Measurements from ENCODE around the gene FBXO42.

FBXO42 gene

GRCh38 chr1:16198444-16199156 lies 153.7 kb downstream of the FBXO42 start:
- DNase-seq = no peak
- Histone ChIP-seq H3K4me1 (ENCODE audit: control insufficient read depth, insufficient read depth, low read length, poor library complexity, severe bottlenecking) (no peaks in the 10 kb centered on the region), H3K4me3 (ENCODE audit: insufficient read depth, low read depth, low read length, poor library complexity, severe bottlenecking) (no peak overlapping the region), H3K27me3 (replicated peaks; ENCODE audit: control insufficient read depth, insufficient read depth, low read length, poor library complexity, severe bottlenecking) (no peaks in the 10 kb centered on the region), H3K27ac (ENCODE audit: insufficient read depth, low read length, poor library complexity, severe bottlenecking) (no peak overlapping the region), H3K9me3 (ENCODE audit: control insufficient read depth, low read length) (no peaks in the 10 kb centered on the region), H3K36me3 (ENCODE audit: control insufficient read depth, insufficient read depth, low read length) (no peaks in the 10 kb centered on the region)

DNA sequence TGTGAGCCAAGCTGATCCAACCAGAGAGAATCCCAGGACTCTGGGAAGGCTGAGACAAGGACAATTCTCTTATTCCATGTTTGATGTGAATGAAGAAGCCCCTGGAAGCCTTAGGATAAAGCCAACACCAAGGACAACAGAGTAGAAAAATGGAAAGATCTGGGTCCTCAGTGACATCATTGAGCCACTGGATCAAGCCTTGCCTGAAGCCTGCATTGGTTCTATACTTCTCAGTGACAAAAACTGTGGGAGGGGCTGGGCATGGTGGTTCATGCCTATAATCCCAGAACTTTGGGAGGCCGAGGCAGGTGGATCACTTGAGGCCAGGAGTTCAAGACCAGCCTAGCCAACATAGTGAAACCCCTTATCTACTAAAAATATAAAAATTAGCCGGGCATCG lies 155.4 kb downstream of the FBXO42 start:
- H3K27ac ChIP-seq (ENCODE audit: insufficient read depth, low read length, poor library complexity, severe bottlenecking) = no peak overlapping the region
- no peak overlapping the region for H3K4me3 ChIP-seq (ENCODE audit: insufficient read depth, low read depth, low read length, poor library complexity, severe bottlenecking)
- H3K9me3 ChIP-seq (ENCODE audit: control insufficient read depth, low read length) = no peaks in the 10 kb centered on the region
- H3K4me1 ChIP-seq (ENCODE audit: control insufficient read depth, insufficient read depth, low read length, poor library complexity, severe bottlenecking) = no peaks in the 10 kb centered on the region
- no peaks in the 10 kb centered on the region for H3K36me3 ChIP-seq (ENCODE audit: control insufficient read depth, insufficient read depth, low read length)
- DNase-seq = no peak
- H3K27me3 ChIP-seq (replicated peaks; ENCODE audit: control insufficient read depth, insufficient read depth, low read length, poor library complexity, severe bottlenecking) = no peaks in the 10 kb centered on the region
